ENCODE data around the gene DEFB108B. TPM values are rescaled to one million over a fixed set of nuclear protein-coding genes. Genes with fewer than 3 reads are reported as not detected.
"Not testable (repeated sequence)": the region's sequence is repeated elsewhere in the genome, so short reads cannot be mapped to it uniquely, and the experiment has no call there.

Gene DEFB108B
- polyA plus RNA-seq, 2 of the 4 experiments (the other 2 are of a cell fraction): not detected

- FAIRE-seq; POLR2A ChIA-PET; H3K4me1 ChIP-seq; H3K9me3 ChIP-seq; H3K4me3 ChIP-seq; H3K4me2 ChIP-seq; ATAC-seq; CTCF ChIA-PET; DNase-seq (ENCODE audit: low read depth in 1 of 2, low spot score in 1 of 2); H3K27ac ChIP-seq: not testable (repeated sequence)
- 64% methylated on average over 3 of the region's 3 CpGs for WGBS (ENCODE audit: missing lambda C conversion rate)
Measured at GRCh38 chr11:71829686-71830085, 3.3 kb upstream of the DEFB108B start.

GRCh38 chr11:71842720-71843119 is 9.7 kb downstream of the DEFB108B start:
- CTCF ChIA-PET: interaction anchor here (1.3 to 1.8 kb wide), 2 partner anchors 42 to 182 kb away, joined by 3 to 4 read pairs; no protein-coding TSS in a partner anchor
- H3K4me2 ChIP-seq; H3K4me3 ChIP-seq; POLR2A ChIA-PET; DNase-seq (ENCODE audit: low read depth in 1 of 2, low spot score in 1 of 2); H3K4me1 ChIP-seq; FAIRE-seq; ATAC-seq; H3K9me3 ChIP-seq: not testable (repeated sequence)
- WGBS (ENCODE audit: missing lambda C conversion rate): 90% methylated on average over 6 of the region's 6 CpGs
- H3K27ac ChIP-seq: peak overlapping the region in 1 of 2 experiments; percentile 45; a peak in 3 of 6 replicates

- FAIRE-seq; H3K4me1 ChIP-seq; H3K4me3 ChIP-seq; CTCF ChIA-PET; POLR2A ChIA-PET; H3K4me2 ChIP-seq; ATAC-seq; H3K9me3 ChIP-seq; DNase-seq (ENCODE audit: low read depth in 1 of 2, low spot score in 1 of 2): not testable (repeated sequence)
- peak overlapping the region in 1 of 2 experiments; percentile 45; a peak in 2 of 6 replicates for H3K27ac ChIP-seq
- peak; percentile 82 for TF ChIP-seq MAFK (IDR thresholded peaks at IDR 0.05; ENCODE audit: partially characterized antibody)
- 78% methylated on average over 4 of the region's 4 CpGs for WGBS (ENCODE audit: missing lambda C conversion rate)
Measured at GRCh38 chr11:71843355-71843754, 10.4 kb downstream of the DEFB108B start.

GRCh38 chr11:71843858-71844257 is 10.9 kb downstream of the DEFB108B start:
- ATAC-seq: no peak
- 98% methylated on average over 9 of the region's 15 CpGs for WGBS (ENCODE audit: missing lambda C conversion rate)
- no peak overlapping the region for H3K4me3 ChIP-seq
- H3K4me2 ChIP-seq: no peak overlapping the region
- H3K9me3 ChIP-seq: no peaks in the 10 kb centered on the region
- H3K4me1 ChIP-seq: peaks cover 7% of the 10 kb centered on the region; the same call in 1 of the 3 replicates
- ChIA-PET CTCF (no interaction called here), POLR2A (no interaction called here)
- no peak for DNase-seq (ENCODE audit: low read depth in 1 of 2, low spot score in 1 of 2)
- H3K27ac ChIP-seq: no peak overlapping the region
- no peak for TF ChIP-seq ATOH8 (CRISPR knock-in tag; IDR thresholded peaks at IDR 0.05; ENCODE audit: low read depth)
- FAIRE-seq: no peak

- POLR2A ChIA-PET; ATAC-seq; H3K4me1 ChIP-seq; H3K27ac ChIP-seq; CTCF ChIA-PET; FAIRE-seq; DNase-seq (ENCODE audit: low read depth in 1 of 2, low spot score in 1 of 2); H3K4me2 ChIP-seq; H3K9me3 ChIP-seq; H3K4me3 ChIP-seq: not testable (repeated sequence)
- 92% methylated on average over 2 of the region's 2 CpGs for WGBS (ENCODE audit: missing lambda C conversion rate)
Measured at GRCh38 chr11:71853895-71854294, 20.9 kb downstream of the DEFB108B start.

GRCh38 chr11:71855880-71856279 is 22.9 kb downstream of the DEFB108B start:
- DNase-seq (ENCODE audit: low read depth in 1 of 2, low spot score in 1 of 2); H3K27ac ChIP-seq; H3K4me1 ChIP-seq; ATAC-seq; H3K4me3 ChIP-seq; H3K9me3 ChIP-seq; H3K4me2 ChIP-seq; FAIRE-seq; POLR2A ChIA-PET: not testable (repeated sequence)
- CTCF ChIA-PET: interaction anchor here (1.4 kb wide), 1 partner anchor 122 kb away, joined by 3 read pairs; no protein-coding TSS in a partner anchor
- 42% methylated on average over 2 of the region's 2 CpGs for WGBS (ENCODE audit: missing lambda C conversion rate)

- 97% methylated on average over 3 of the region's 3 CpGs for WGBS (ENCODE audit: missing lambda C conversion rate)
- FAIRE-seq; POLR2A ChIA-PET; H3K27ac ChIP-seq; ATAC-seq; H3K4me2 ChIP-seq; H3K4me1 ChIP-seq; H3K4me3 ChIP-seq; DNase-seq (ENCODE audit: low read depth in 1 of 2, low spot score in 1 of 2); CTCF ChIA-PET; H3K9me3 ChIP-seq: not testable (repeated sequence)
Measured at GRCh38 chr11:71860835-71861234, 27.8 kb downstream of the DEFB108B start.

GRCh38 chr11:71863978-71864627 is 31.1 kb downstream of the DEFB108B start:
- POLR2A ChIA-PET: not testable (repeated sequence)

More at GRCh38 chr11:71863978-71864627, 31.1 kb downstream of the DEFB108B start:
- H3K9me3 ChIP-seq, H3K4me3 ChIP-seq, H3K4me2 ChIP-seq, H3K4me1 ChIP-seq, FAIRE-seq, H3K27ac ChIP-seq: not testable (repeated sequence)
- peak; percentile 98 to 99 for ATAC-seq
- peak in 1 of 2 experiments; percentile 84 for DNase-seq (ENCODE audit: low read depth in 1 of 2, low spot score in 1 of 2)
- TF ChIP-seq MAFK (IDR thresholded peaks at IDR 0.05; ENCODE audit: partially characterized antibody): peak; percentile 97
- TF ChIP-seq USF2 (IDR thresholded peaks at IDR 0.05): peak; percentile 66
- TF ChIP-seq RAD21 (conservative IDR thresholded peaks at IDR 0.05 in 1 of 2, IDR thresholded peaks at IDR 0.05 in 1 of 2): peak; percentile 41 to 55; a peak in 3 of 5 replicates
- TF ChIP-seq SMC3 (IDR thresholded peaks at IDR 0.05): peak; percentile 35; the same call in 1 of the 3 replicates
- peak; percentile 69 for TF ChIP-seq CTCF (IDR thresholded peaks at IDR 0.05)
- 38% methylated on average over 3 of the region's 3 CpGs for WGBS (ENCODE audit: missing lambda C conversion rate)
- CTCF ChIA-PET: interaction anchor here (0.7 to 2.2 kb wide), 6 partner anchors 44 to 227 kb away, joined by 3 to 6 read pairs (median 4); partner anchors contain the start of genes RNF121 and XNDC1N

Data from A549 (cell line).